ENCODE results near the gene HASPIN.

DNA sequence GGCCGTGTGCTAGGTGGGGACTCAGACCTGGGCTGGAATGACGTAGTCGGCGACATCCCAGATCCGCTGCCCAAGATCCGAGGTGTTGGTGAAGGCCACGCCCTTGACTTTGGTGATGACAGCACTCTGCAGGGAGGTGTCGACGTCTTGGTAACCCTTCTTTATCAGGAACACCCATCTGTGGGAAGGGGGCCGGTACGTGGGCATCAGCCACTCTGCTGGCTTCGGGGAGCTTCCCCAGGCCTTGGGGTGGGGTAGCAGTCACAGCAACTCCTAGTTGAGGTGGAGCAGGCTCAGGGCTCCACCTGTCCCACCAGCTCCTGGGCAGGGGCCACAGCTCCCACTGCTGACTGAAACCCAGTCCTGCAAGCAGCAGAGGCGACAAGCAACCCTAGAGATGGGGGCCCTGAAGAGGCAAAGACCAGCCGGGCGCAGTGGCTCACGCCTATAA, 32.1 kb upstream of the HASPIN start:
- TF ChIP-seq POLR2A (IDR thresholded peaks at IDR 0.05; ENCODE audit: low read depth, low read length) (no peak), TAF1 (IDR thresholded peaks at IDR 0.05; ENCODE audit: borderline replicate concordance, low read depth, low read length) (no peak)

All from GM12892 (cell line).